ENCODE results near the gene KLF16. TPM values are rescaled to one million over a fixed set of nuclear protein-coding genes. Genes with fewer than 3 reads are reported as not detected.

KLF16 gene
- total RNA-seq, 1 donor from 2014 or later: 52.4 TPM

GRCh38 chr19:1809678-1810077 lies 53.7 kb downstream of the KLF16 start:
- Mint-ChIP-seq H3K27me3 (ENCODE audit: low read depth, unreplicated experiment) (peaks cover 6% of the 10 kb centered on the region), H3K9me3 (ENCODE audit: unreplicated experiment) (peaks cover 2% of the 10 kb centered on the region), H3K27ac (ENCODE audit: unreplicated experiment) (no peak overlapping the region), H3K4me1 (ENCODE audit: low read depth, unreplicated experiment) (no peaks in the 10 kb centered on the region), H3K4me3 (ENCODE audit: unreplicated experiment) (no peak overlapping the region), H3K36me3 (ENCODE audit: low read depth, unreplicated experiment) (peaks cover 7% of the 10 kb centered on the region)
- Histone ChIP-seq H3K79me2 (ENCODE audit: insufficient read depth, low read length) (no peaks in the 10 kb centered on the region), H3K9ac (ENCODE audit: low read length) (no peak overlapping the region), H4K20me1 (ENCODE audit: insufficient read depth, low read length) (no peaks in the 10 kb centered on the region), H3K36me3 (ENCODE audit: insufficient read depth, low read length) (no peaks in the 10 kb centered on the region), H3K4me1 (ENCODE audit: insufficient read depth, low read length) (peaks cover 14% of the 10 kb centered on the region), H3K9me3 (ENCODE audit: insufficient read depth, low read depth, low read length) (no peaks in the 10 kb centered on the region), H3K27ac (ENCODE audit: low read depth, low read length) (no peak overlapping the region), H2AFZ (ENCODE audit: low read depth, low read length) (no peak overlapping the region), H3K4me3 (ENCODE audit: insufficient read depth, low read depth, low read length) (no peak overlapping the region), H3K4me2 (ENCODE audit: low read length) (no peak overlapping the region), H3K27me3 (ENCODE audit: insufficient read depth, low read length) (no peaks in the 10 kb centered on the region)
- FAIRE-seq (no peak), DNase-seq (ENCODE audit: low read depth) (no peak)
- TF ChIP-seq CTCF (IDR thresholded peaks at IDR 0.05; ENCODE audit: insufficient read depth, low read depth, low read length): no peak
- TF ChIP-seq EZH2 (IDR thresholded peaks at IDR 0.05; ENCODE audit: insufficient read depth, low read length): no peak

GRCh38 chr19:1808395-1808731 lies 55.0 kb downstream of the KLF16 start:
- Mint-ChIP-seq H3K27me3 (ENCODE audit: low read depth, unreplicated experiment) (peaks cover 6% of the 10 kb centered on the region), H3K9me3 (ENCODE audit: unreplicated experiment) (peaks cover 6% of the 10 kb centered on the region), H3K27ac (ENCODE audit: unreplicated experiment) (no peak overlapping the region), H3K36me3 (ENCODE audit: low read depth, unreplicated experiment) (peaks cover 10% of the 10 kb centered on the region), H3K4me3 (ENCODE audit: unreplicated experiment) (no peak overlapping the region), H3K4me1 (ENCODE audit: low read depth, unreplicated experiment) (no peaks in the 10 kb centered on the region)
- H3K9ac ChIP-seq (ENCODE audit: low read length): no peak overlapping the region
- no peaks in the 10 kb centered on the region for H3K79me2 ChIP-seq (ENCODE audit: insufficient read depth, low read length)
- no peak overlapping the region for H2AFZ ChIP-seq (ENCODE audit: low read depth, low read length)
- H3K9me3 ChIP-seq (ENCODE audit: insufficient read depth, low read depth, low read length): no peaks in the 10 kb centered on the region
- no peaks in the 10 kb centered on the region for H3K36me3 ChIP-seq (ENCODE audit: insufficient read depth, low read length)
- H3K27ac ChIP-seq (ENCODE audit: low read depth, low read length): no peak overlapping the region
- H3K4me3 ChIP-seq (ENCODE audit: insufficient read depth, low read depth, low read length): no peak overlapping the region
- no peak for FAIRE-seq
- H3K4me2 ChIP-seq (ENCODE audit: low read length): no peak overlapping the region
- H4K20me1 ChIP-seq (ENCODE audit: insufficient read depth, low read length): no peaks in the 10 kb centered on the region
- no peaks in the 10 kb centered on the region for H3K27me3 ChIP-seq (ENCODE audit: insufficient read depth, low read length)
- DNase-seq (ENCODE audit: low read depth): no peak
- TF ChIP-seq CTCF (IDR thresholded peaks at IDR 0.05; ENCODE audit: insufficient read depth, low read depth, low read length) (no peak), EZH2 (IDR thresholded peaks at IDR 0.05; ENCODE audit: insufficient read depth, low read length) (no peak)
- peaks cover 14% of the 10 kb centered on the region for H3K4me1 ChIP-seq (ENCODE audit: insufficient read depth, low read length)

GRCh38 chr19:1807695-1808394 lies 55.5 kb downstream of the KLF16 start:
- H3K4me2 ChIP-seq (ENCODE audit: low read length): no peak overlapping the region
- Mint-ChIP-seq H3K9me3 (ENCODE audit: unreplicated experiment) (peaks cover 6% of the 10 kb centered on the region), H3K27me3 (ENCODE audit: low read depth, unreplicated experiment) (peaks cover 11% of the 10 kb centered on the region), H3K36me3 (ENCODE audit: low read depth, unreplicated experiment) (peaks cover 15% of the 10 kb centered on the region), H3K4me1 (ENCODE audit: low read depth, unreplicated experiment) (no peaks in the 10 kb centered on the region), H3K27ac (ENCODE audit: unreplicated experiment) (no peak overlapping the region), H3K4me3 (ENCODE audit: unreplicated experiment) (no peak overlapping the region)
- H3K36me3 ChIP-seq (ENCODE audit: insufficient read depth, low read length): no peaks in the 10 kb centered on the region
- no peak for FAIRE-seq
- TF ChIP-seq CTCF (IDR thresholded peaks at IDR 0.05; ENCODE audit: insufficient read depth, low read depth, low read length) (no peak), EZH2 (IDR thresholded peaks at IDR 0.05; ENCODE audit: insufficient read depth, low read length) (no peak)
- no peak overlapping the region for H3K27ac ChIP-seq (ENCODE audit: low read depth, low read length)
- H3K27me3 ChIP-seq (ENCODE audit: insufficient read depth, low read length): no peaks in the 10 kb centered on the region
- DNase-seq (ENCODE audit: low read depth): no peak
- no peak overlapping the region for H3K4me3 ChIP-seq (ENCODE audit: insufficient read depth, low read depth, low read length)
- no peaks in the 10 kb centered on the region for H3K79me2 ChIP-seq (ENCODE audit: insufficient read depth, low read length)
- no peaks in the 10 kb centered on the region for H3K9me3 ChIP-seq (ENCODE audit: insufficient read depth, low read depth, low read length)
- H3K9ac ChIP-seq (ENCODE audit: low read length): no peak overlapping the region
- peaks cover 10% of the 10 kb centered on the region for H3K4me1 ChIP-seq (ENCODE audit: insufficient read depth, low read length)
- H2AFZ ChIP-seq (ENCODE audit: low read depth, low read length): no peak overlapping the region
- H4K20me1 ChIP-seq (ENCODE audit: insufficient read depth, low read length): no peaks in the 10 kb centered on the region
